Activated T-helper 1 cell treated with anti-CD3 and anti-CD28 coated beads, Interleukin-2, amount 50 U/mL, for 16 hours (primary cell): ENCODE results near the gene PTPRE.

Experiments
- DNase-seq, 2 donors: peaks; one replicate each; pipeline ENCODE4 v3.0.0-alpha.2; 2020; ENCODE audit warnings: low read depth in 1 of 2, low spot score in 1 of 2

Gene PTPRE

DNA sequence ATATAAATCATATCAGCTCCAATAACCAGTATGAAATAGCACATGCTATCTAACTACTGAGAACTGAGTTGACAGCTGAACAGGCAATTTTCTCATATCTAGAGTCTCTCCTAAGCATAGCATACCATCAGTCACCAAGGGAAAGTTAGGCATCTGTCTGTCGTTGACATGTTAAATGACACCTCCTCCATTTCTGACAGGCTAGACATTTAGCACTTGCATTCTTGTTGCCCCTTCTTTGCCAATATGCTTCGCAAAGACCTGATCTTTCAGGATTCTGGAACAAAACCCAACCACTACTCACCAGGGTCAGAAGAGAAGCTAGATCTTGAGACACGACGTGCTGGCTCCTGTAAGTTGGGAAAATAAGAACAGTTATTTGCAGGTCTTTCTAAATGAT is 209.3 kb downstream of the PTPRE start:
- no peak for DNase-seq

GRCh38 chr10:128116851-128117615 is 210.1 kb downstream of the PTPRE start:
- DNase-seq, result no peak

DNA sequence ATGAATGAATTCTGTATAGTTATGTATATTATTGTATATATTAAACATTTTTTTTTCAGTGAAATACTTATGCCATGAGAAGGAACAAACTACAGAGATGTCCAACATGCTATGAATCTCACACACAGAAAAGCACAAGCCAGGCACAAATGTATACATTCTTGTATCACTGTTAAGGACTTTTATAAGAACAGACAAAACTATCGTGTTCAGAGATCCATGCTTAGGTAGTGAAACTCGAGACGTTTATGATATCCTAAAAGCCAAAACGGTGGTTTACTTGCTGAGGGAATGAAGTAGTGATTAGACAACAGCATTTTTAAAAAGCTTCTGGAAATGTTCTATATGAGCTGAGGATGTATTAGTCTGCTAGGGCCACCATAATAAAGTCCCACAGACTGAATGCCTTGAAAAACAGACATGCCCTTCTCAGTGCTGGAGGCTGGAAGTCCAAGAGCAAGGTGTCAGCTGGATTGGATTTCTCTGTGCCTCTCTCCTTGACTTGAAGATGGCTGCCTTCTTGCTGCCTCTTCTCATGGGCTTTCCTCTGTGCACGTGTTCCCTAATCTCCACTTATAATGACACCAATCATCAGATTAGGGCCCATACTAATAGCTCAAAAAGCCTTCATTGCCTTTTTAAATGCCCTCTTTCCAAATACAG is 215.0 kb downstream of the PTPRE start:
- no peak for DNase-seq

DNA sequence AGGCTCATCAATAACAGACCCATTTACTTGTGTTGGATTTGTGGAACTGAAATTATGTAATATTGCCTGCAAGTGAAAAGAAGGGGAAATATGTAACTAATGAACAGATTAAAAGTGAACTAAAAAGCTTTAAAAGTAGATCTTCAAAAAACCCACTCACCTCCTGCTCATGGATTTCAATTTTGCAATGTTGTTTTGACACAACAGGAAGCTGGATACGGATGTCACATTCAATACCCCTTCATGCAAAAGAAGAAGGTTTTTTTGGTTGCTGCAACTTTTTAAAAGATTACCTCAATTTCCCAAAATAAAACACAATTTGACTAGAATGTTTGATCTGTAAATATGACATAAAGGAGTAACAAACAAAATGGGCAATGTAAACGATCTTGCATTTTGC is 216.0 kb downstream of the PTPRE start:
- no peak for DNase-seq

- DNase-seq, result no peak
These were observed 216.9 kb downstream of the PTPRE start for GRCh38 chr10:128123846-128124245.

GRCh38 chr10:128124813-128125403 is 218.0 kb downstream of the PTPRE start:
- no peak for DNase-seq

DNA sequence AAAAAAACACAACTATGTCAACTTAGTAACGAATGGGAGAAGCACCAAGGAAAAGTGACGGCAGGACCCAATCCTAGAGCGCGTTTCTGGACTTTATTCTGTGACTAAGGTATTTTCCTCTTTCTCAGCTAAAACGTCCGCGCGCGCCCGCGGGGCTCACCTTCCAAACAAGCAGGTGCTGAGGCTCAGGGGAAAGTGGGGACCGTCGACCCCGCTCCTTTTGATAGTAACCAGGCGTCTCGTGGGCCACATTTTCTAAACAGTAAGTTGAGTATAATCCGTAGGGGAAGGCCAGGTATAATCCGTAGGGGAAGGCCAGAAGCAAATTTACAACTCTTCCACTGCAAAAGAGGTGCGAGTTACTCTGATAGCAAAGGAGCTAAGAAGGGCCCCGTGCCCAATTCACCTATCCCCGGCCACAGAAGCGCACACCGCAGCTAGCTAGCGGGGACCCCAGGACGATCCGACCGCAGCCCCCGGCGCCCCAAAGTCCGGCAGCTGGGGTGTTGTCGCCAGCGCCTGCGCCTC is 218.6 kb downstream of the PTPRE start:
- no peak for DNase-seq

DNA sequence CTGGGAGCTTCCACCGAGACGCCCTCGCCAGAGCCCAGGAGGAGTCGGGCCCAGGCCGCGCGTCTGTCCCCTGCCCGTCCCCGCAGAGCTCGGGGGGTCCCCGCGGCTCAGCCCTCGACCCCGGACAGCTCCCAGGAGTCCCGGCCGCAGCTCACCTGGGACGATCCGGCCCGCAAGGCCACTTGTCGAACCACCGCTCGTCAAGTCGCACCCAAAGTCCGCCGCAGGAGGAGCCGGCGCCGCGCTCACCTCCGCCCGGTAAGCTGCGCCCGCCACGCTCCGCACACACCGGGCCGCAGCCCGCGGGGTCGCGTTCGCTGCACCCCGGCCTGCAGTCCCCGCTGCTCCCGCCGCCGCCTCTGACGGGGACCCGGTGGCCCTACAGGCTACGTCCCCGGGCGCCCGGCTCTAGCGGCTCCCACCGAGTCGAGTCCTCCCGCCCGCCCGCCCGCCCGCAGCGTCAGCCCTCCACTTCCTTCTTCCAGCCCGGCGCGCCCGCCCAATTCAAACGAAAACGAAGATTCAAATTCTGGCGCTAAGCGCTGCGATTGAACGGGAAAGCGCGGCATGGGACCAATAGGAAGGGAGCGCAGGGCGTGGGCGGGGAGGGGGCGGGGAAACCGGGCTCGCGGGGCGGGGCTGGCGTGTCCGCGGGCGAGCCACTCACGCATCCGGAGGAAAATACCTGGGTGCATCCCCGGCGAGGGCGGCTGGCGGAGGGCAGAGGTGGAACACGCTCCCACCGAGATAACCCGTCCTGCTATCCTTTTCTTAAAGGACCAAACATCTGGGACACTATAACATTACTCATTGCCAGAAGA is 219.3 kb downstream of the PTPRE start, which contains the start of gene MKI67:
Gene MKI67, minus strand, starts transcription at position 480 of the 821 bp plus-strand sequence. CDS start 756 bp downstream, outside the sequence.
- DNase-seq, result peak; percentile 71 to 84

DNA sequence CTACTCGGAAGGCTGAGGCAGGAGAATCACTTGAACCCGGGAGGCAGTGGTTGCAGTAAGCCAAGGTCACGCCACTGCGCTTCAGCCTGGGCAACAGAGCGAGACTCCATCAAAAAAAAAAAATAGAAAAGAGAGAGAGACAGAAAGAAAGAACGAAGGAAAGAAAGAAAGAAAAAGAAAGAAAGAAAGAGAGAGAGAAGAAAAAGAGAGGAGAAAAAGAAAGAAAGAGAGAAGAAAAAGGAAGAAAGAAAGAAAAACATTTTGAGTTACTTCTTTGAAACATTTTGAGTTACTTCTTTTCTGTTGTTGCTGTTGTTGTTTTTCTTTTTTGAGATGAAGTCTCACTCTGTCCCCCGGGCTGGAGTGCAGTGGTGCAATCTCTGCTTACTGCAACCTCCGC is 221.7 kb downstream of the PTPRE start:
- no peak for DNase-seq

DNA sequence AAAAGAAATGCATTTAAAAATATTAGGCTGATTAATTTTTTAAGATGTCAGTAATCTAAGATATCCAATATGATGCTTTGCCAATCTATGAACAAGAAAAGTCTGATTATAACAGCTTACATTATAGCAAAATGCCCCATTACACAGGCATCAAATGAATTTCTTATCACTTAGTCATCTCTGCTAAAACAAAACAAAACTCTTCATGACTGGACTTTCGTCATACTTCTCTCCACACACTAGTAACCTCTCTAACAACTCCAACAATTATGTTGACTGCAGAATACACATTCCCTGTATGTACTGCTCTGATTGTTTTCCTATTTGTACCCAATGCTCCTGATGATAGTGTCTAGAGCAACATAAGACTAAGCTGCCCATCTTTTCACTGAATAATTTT is 223.1 kb downstream of the PTPRE start:
- DNase-seq, result no peak
